Hair follicle dermal papilla cell (primary cell): ENCODE data around the gene MAPRE2. TPM values are rescaled to one million over a fixed set of nuclear protein-coding genes. Genes with fewer than 3 reads are reported as not detected.

ENCODE experiments used
- small RNA-seq: library from RNA; depleted of rRNA; stranded (forward); fragments of <200 nt; gene quantifications from one replicate; pipeline ENCODE3, GENCODE V24; 2012
- total RNA-seq: library from RNA; depleted of rRNA; stranded (reverse); fragments of >200 nt; gene quantifications from 2 replicates; pipeline ENCODE4 v1.2.3, GENCODE V29; 2012

Gene MAPRE2
- total RNA-seq, result 18.0 and 20.8 TPM in 2 replicates

GRCh38 chr18:35040988-35041814 is at the start of gene MAPRE2:
TSS of gene MAPRE2 (plus strand) at chr18:35041413. CDS start at chr18:35041540, 127 bp downstream.

Small RNAs within 50 kb of the gene (small RNA-seq; reads per million reads assigned to genes)
- gene AC015967.2, result not detected

Other genes starting within 250 kb of the MAPRE2 start
- gene ZNF397, start 199.6 kb downstream of the MAPRE2 start, total RNA-seq, result 13.4 and 16.6 TPM in 2 replicates
- gene ZSCAN30, start 248.8 kb downstream of the MAPRE2 start, total RNA-seq, result 26.1 and 26.9 TPM in 2 replicates